Neutrophil (primary cell): Measurements from ENCODE around the gene TBC1D22A.

Source experiments
- H3K27ac ChIP-seq: fragments of 200-600 bp; sonication (generic); 2 replicates; pipeline ENCODE4 v1.5.1; 2016; ENCODE audit warnings: mild to moderate bottlenecking, moderate library complexity
- H3K27me3 ChIP-seq: fragments of 200-600 bp; sonication (generic); 2 replicates; pipeline ENCODE4 v1.6.0; 2016; ENCODE audit warnings: mild to moderate bottlenecking
- H3K36me3 ChIP-seq: fragments of 200-600 bp; sonication (generic); 2 replicates; pipeline ENCODE4 v1.5.1; 2017
- H3K4me1 ChIP-seq, 2 experiments: fragments of 200-600 bp in 1 of 2; sonication (generic) in 1 of 2; 1 replicate in 1 of 2; 2 replicates in 1 of 2; pipeline versions ENCODE4 v1.5.1 to v1.6.1; 2013 to 2016; ENCODE audit warnings: low read depth in 1 of 2, low read length in 1 of 2, mild to moderate bottlenecking in 1 of 2, moderate library complexity in 1 of 2; ENCODE audit not compliant: control insufficient read depth in 1 of 2, insufficient read depth in 1 of 2
- H3K4me3 ChIP-seq, 2 experiments: fragments of 200-600 bp in 1 of 2; sonication (generic) in 1 of 2; 1 replicate in 1 of 2; 2 replicates in 1 of 2; pipeline ENCODE4 v1.5.1; 2013 to 2016; ENCODE audit warnings: low read depth in 1 of 2, low read length in 1 of 2, mild to moderate bottlenecking in 1 of 2, moderate library complexity in 1 of 2
- H3K9me3 ChIP-seq: fragments of 200-600 bp; sonication (generic); 2 replicates; pipeline ENCODE4 v1.5.1; 2016
- TF ChIP-seq, protein P1 (sequence below): fragments of 200-600 bp; sonication (generic); IDR thresholded peaks from 2 replicates; pipeline ENCODE4 v1.5.1; 2016; ENCODE audit warnings: antibody characterized with exemption

Gene TBC1D22A

DNA sequence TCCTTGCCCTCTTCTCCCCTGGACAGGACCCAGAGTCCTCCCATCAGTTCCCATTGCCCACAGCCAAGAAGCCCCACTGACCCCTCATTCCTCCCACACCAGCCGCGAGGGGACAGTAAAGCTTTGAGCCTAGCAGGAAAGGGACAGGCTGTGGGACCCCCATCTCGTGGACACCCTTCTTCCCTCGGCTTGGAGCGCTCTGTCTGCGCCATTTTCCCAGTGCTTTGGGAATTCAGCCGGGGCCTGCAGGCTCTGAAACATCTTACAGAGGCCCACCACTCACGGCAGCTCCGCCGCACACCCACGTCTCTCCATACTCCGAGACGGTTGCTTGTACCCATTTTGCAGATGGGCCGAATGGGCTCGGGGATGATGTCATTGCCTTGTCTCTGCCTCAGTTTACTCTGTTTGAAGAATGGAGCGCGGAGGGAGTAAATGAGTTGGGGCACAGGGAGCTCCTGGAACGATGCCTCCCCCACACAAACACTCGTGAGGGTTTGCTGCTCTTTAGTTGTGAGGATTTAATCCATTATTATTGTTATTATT, 447.7 kb downstream of the TBC1D22A start:
- no peaks in the 10 kb centered on the region for H3K27me3 ChIP-seq
- no peak overlapping the region for H3K27ac ChIP-seq
- TF ChIP-seq, protein P1, sequence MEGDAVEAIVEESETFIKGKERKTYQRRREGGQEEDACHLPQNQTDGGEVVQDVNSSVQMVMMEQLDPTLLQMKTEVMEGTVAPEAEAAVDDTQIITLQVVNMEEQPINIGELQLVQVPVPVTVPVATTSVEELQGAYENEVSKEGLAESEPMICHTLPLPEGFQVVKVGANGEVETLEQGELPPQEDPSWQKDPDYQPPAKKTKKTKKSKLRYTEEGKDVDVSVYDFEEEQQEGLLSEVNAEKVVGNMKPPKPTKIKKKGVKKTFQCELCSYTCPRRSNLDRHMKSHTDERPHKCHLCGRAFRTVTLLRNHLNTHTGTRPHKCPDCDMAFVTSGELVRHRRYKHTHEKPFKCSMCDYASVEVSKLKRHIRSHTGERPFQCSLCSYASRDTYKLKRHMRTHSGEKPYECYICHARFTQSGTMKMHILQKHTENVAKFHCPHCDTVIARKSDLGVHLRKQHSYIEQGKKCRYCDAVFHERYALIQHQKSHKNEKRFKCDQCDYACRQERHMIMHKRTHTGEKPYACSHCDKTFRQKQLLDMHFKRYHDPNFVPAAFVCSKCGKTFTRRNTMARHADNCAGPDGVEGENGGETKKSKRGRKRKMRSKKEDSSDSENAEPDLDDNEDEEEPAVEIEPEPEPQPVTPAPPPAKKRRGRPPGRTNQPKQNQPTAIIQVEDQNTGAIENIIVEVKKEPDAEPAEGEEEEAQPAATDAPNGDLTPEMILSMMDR: no peak
- H3K4me1 ChIP-seq: no peaks in the 10 kb centered on the region
- H3K9me3 ChIP-seq: no peaks in the 10 kb centered on the region
- no peaks in the 10 kb centered on the region for H3K36me3 ChIP-seq
- H3K4me3 ChIP-seq: no peak overlapping the region

DNA sequence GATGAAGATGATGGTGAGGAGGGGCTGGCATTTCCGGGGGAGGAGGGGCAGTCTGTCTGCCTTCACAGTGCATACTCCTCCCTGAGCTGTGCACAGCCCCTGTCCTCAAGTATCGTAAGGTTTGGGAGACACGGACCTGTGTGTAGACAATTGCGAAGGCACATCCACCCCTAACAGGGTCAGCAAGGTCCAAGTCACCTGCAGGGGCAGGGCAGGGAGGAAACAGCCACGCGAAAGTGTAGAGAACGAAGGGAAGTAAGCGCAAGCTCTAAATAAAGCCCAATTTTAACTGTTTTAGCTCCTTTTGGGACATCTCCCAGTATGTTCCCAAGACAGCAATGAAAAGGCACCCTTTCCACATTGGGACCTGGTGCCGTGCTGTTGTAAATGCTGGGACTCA, 448.2 kb downstream of the TBC1D22A start:
- H3K4me1 ChIP-seq: no peaks in the 10 kb centered on the region
- H3K27ac ChIP-seq: no peak overlapping the region
- H3K36me3 ChIP-seq: no peaks in the 10 kb centered on the region
- no peaks in the 10 kb centered on the region for H3K27me3 ChIP-seq
- TF ChIP-seq, protein P1: no peak
- H3K4me3 ChIP-seq: no peak overlapping the region
- no peaks in the 10 kb centered on the region for H3K9me3 ChIP-seq

DNA sequence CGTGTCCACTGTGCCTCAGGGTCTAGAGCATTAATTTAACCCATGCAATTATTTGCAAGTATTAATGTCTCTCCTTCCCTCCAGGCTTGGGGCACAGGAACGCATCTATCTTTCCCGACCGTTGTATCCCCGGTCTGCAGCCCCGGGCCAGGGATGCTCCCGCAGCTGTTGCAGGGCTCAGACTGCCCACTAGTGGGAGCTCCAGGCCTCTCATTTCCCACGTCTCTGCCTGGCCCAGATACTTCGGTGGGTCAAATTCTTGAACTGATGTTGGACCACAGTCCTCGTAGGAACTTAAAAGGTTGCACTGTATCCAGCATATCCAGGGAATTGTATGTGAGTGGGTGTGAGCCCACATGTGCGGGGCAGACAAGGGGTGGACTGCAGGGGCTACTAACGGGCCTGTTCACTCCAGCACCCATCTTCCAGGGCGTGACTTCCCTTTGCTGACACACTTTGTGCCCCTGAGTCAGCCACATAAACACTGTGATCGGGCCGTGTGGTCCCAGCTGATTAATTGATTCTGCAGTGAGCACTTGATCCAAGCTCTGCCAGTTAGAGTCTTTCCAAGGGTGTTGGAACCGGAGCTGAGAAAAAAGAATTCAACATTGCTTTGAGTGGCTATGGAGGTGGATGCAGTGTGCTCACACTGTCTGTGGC, 451.3 kb downstream of the TBC1D22A start:
- no peaks in the 10 kb centered on the region for H3K36me3 ChIP-seq
- no peaks in the 10 kb centered on the region for H3K9me3 ChIP-seq
- H3K4me1 ChIP-seq: no peaks in the 10 kb centered on the region
- H3K4me3 ChIP-seq: no peak overlapping the region
- TF ChIP-seq, protein P1: no peak
- H3K27me3 ChIP-seq: no peaks in the 10 kb centered on the region
- no peak overlapping the region for H3K27ac ChIP-seq

DNA sequence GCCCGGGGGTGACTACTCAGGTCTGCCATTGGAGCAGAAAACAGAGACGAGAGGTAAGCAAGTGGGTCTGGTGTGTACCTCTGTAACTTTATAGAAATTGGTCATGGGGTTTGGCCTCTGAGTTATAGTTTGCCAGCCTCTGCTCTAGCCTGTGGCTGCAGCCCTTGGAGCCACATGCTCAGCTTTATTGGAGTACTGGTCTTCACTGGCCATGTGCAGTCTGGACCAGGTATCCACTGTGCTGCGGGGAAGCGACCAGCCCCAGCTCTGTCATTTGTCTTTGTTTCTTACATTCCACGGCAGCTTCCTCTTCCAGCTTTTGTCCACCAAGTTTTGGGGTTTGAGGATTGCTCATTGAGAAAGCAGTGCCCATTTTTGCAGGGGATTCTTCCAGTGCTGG, 453.4 kb downstream of the TBC1D22A start:
- H3K9me3 ChIP-seq: no peaks in the 10 kb centered on the region
- TF ChIP-seq, protein P1: no peak
- no peaks in the 10 kb centered on the region for H3K27me3 ChIP-seq
- no peaks in the 10 kb centered on the region for H3K4me1 ChIP-seq
- no peak overlapping the region for H3K4me3 ChIP-seq
- H3K36me3 ChIP-seq: no peaks in the 10 kb centered on the region
- H3K27ac ChIP-seq: no peak overlapping the region

DNA sequence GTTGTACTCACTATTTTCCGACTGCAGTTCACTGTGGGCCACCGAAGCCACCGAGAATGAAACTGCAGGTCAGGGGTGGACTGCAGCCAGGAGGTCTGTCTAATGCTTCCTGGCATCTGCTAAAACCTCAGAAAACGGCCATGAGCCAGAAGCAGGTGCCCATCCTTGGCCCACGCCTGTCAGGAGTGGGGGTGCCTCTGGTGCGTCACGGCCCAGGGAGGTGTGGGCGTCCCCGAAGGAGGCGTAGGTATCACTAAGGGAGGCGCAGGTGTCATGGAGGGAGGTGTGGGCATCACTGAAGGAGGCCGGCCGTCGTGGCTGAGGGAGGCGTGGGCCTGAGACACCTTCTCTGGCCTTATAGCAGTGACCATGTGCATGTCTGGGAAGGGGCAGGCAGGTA, 456.2 kb downstream of the TBC1D22A start:
- TF ChIP-seq, protein P1: no peak
- Histone ChIP-seq H3K27ac (no peak overlapping the region), H3K4me3 (no peak overlapping the region), H3K27me3 (no peaks in the 10 kb centered on the region), H3K4me1 (no peaks in the 10 kb centered on the region), H3K36me3 (no peaks in the 10 kb centered on the region), H3K9me3 (no peaks in the 10 kb centered on the region)
